GM23248 (cell line): Measurements from ENCODE around the gene OLFM1. TPM values are rescaled to one million over a fixed set of nuclear protein-coding genes. Genes with fewer than 3 reads are reported as not detected.

ENCODE experiments used
- DNase-seq: peaks from one replicate; pipeline ENCODE4 v3.0.0-alpha.2; 2015
- H2AFZ ChIP-seq: fragments of 200-600 bp; sonication (generic); 2 replicates; pipeline ENCODE4 v1.6.1; 2016; ENCODE audit warnings: antibody characterized with exemption
- H3F3A ChIP-seq: fragments of 200-600 bp; sonication (generic); 2 replicates; pipeline ENCODE4 v1.6.1; 2016; ENCODE audit warnings: mild to moderate bottlenecking, antibody characterized with exemption, mixed run types; ENCODE audit not compliant: insufficient read depth
- H3K27ac ChIP-seq: fragments of 200-600 bp; sonication (generic); 2 replicates; pipeline ENCODE4 v1.5.1; 2016; ENCODE audit warnings: mild to moderate bottlenecking
- H3K27me3 ChIP-seq: fragments of 200-600 bp; sonication (generic); replicated peaks from 2 replicates; pipeline ENCODE4 v1.6.1; 2016; ENCODE audit warnings: mild to moderate bottlenecking; ENCODE audit not compliant: insufficient read depth
- H3K36me3 ChIP-seq: fragments of 200-600 bp; sonication (generic); 2 replicates; pipeline ENCODE4 v1.6.1; 2016; ENCODE audit warnings: low read depth, mild to moderate bottlenecking
- H3K4me1 ChIP-seq: fragments of 200-600 bp; sonication (generic); 2 replicates; pipeline ENCODE4 v1.6.1; 2016; ENCODE audit warnings: mild to moderate bottlenecking; ENCODE audit not compliant: insufficient read depth
- H3K4me2 ChIP-seq: fragments of 200-600 bp; sonication (generic); one replicate; pipeline ENCODE4 v1.6.1; 2016; ENCODE audit warnings: mild to moderate bottlenecking; ENCODE audit not compliant: unreplicated experiment
- H3K4me3 ChIP-seq: fragments of 200-600 bp; sonication (generic); 2 replicates; pipeline ENCODE4 v1.5.1; 2016; ENCODE audit warnings: mild to moderate bottlenecking
- H3K79me2 ChIP-seq: fragments of 200-600 bp; sonication (generic); 2 replicates; pipeline ENCODE4 v1.6.1; 2016; ENCODE audit warnings: mild to moderate bottlenecking; ENCODE audit not compliant: insufficient read depth
- H3K9ac ChIP-seq: fragments of 200-600 bp; sonication (generic); 2 replicates; pipeline ENCODE4 v1.6.1; 2016; ENCODE audit warnings: mild to moderate bottlenecking
- H3K9me2 ChIP-seq: fragments of 200-600 bp; sonication (generic); 2 replicates; pipeline ENCODE4 v1.6.1; 2016; ENCODE audit warnings: mixed run types, mild to moderate bottlenecking, moderate library complexity; ENCODE audit not compliant: insufficient read depth
- H3K9me3 ChIP-seq: fragments of 200-600 bp; sonication (generic); one replicate; pipeline ENCODE4 v1.6.1; 2017; ENCODE audit warnings: low read depth
- H4K20me1 ChIP-seq: fragments of 200-600 bp; sonication (generic); 2 replicates; pipeline ENCODE4 v1.6.0; 2016; ENCODE audit not compliant: insufficient read depth
- EZH2 ChIP-seq: fragments of 200-600 bp; sonication (generic); IDR thresholded peaks from 2 replicates; pipeline ENCODE4 v1.6.1; 2018; ENCODE audit warnings: antibody characterized with exemption, mild to moderate bottlenecking; ENCODE audit not compliant: insufficient read depth, poor library complexity, severe bottlenecking
- EZH2phosphoT487 ChIP-seq: fragments of 200-600 bp; sonication (generic); IDR thresholded peaks from 2 replicates; pipeline ENCODE4 v1.6.1; 2018; ENCODE audit warnings: antibody characterized with exemption, moderate library complexity, mild to moderate bottlenecking, low read depth; ENCODE audit not compliant: insufficient read depth
- WGBS, 2 experiments: methylation state at CpG; one replicate each; pipeline ENCODE4 v1.1.6; 2015 to 2017; ENCODE audit warnings: low lambda C conversion rate in 2 of 2, low coverage in 1 of 2; ENCODE audit errors: missing lambda C conversion rate in 2 of 2; 5-methylcytosine and 5-hydroxymethylcytosine counted together
- in situ Hi-C: fragments of 300-500 bp; cut with MboI; formaldehyde crosslinking; loops from 2 replicates; pipeline ENCODE4 v1.15.0; 2020
- polyA plus RNA-seq: library from polyadenylated mRNA; unstranded; fragments of >200 nt; fragmentation: Nextera tagmentation; extraction: Ambion mirVana; gene quantifications from 2 replicates; pipeline ENCODE4 v1.2.1, GENCODE V29; 2016
- total RNA-seq: library from RNA; depleted of rRNA; stranded (reverse); fragments of >200 nt; shearing (Covaris generic); gene quantifications from 2 replicates; pipeline ENCODE4 v1.2.3, GENCODE V29; 2014

OLFM1 gene
- total and polyA plus RNA-seq, 2 experiments from 2014 or later: 17.0 to 31.4 TPM

GRCh38 chr9:135117281-135117680 lies 29.8 kb downstream of the OLFM1 start:
- WGBS, 2 experiments: 74 to 84% methylated on average over 12 of the region's 12 CpGs
- no peaks in the 10 kb centered on the region for H3K4me1 ChIP-seq
- H3F3A ChIP-seq: no peaks in the 10 kb centered on the region
- H3K9me2 ChIP-seq: no peaks in the 10 kb centered on the region
- H3K79me2 ChIP-seq: no peaks in the 10 kb centered on the region
- H3K27me3 ChIP-seq: no peaks in the 10 kb centered on the region
- DNase-seq: no peak
- H3K4me2 ChIP-seq: no peak overlapping the region
- H3K9ac ChIP-seq: no peak overlapping the region
- in situ Hi-C loops: no loop called here
- no peaks in the 10 kb centered on the region for H4K20me1 ChIP-seq
- no peak overlapping the region for H3K27ac ChIP-seq
- no peaks in the 10 kb centered on the region for H3K36me3 ChIP-seq
- H2AFZ ChIP-seq: no peak overlapping the region
- no peak overlapping the region for H3K4me3 ChIP-seq
- no peaks in the 10 kb centered on the region for H3K9me3 ChIP-seq
- no peak for TF ChIP-seq EZH2
- no peak for TF ChIP-seq EZH2phosphoT487

- H3K9me3 ChIP-seq: no peaks in the 10 kb centered on the region
- H4K20me1 ChIP-seq: no peaks in the 10 kb centered on the region
- H3K4me1 ChIP-seq: no peaks in the 10 kb centered on the region
- H3K27me3 ChIP-seq: no peaks in the 10 kb centered on the region
- H3K27ac ChIP-seq: no peak overlapping the region
- H3K9me2 ChIP-seq: no peaks in the 10 kb centered on the region
- no peak overlapping the region for H3K4me3 ChIP-seq
- H3K4me2 ChIP-seq: no peak overlapping the region
- in situ Hi-C loops: no loop called here
- H3K9ac ChIP-seq: no peak overlapping the region
- no peak for DNase-seq
- no peaks in the 10 kb centered on the region for H3F3A ChIP-seq
- 94 to 98% methylated on average over 30 of the region's 30 CpGs for WGBS, 2 experiments
- no peak overlapping the region for H2AFZ ChIP-seq
- no peaks in the 10 kb centered on the region for H3K79me2 ChIP-seq
- no peak for TF ChIP-seq EZH2phosphoT487
- TF ChIP-seq EZH2: no peak
- no peaks in the 10 kb centered on the region for H3K36me3 ChIP-seq
Observed at GRCh38 chr9:135119496-135120064, 32.1 kb downstream of the OLFM1 start.

GRCh38 chr9:135120249-135120648 lies 32.8 kb downstream of the OLFM1 start:
- Histone ChIP-seq H2AFZ (no peak overlapping the region), H3K4me3 (no peak overlapping the region)

GRCh38 chr9:135122316-135122715 lies 34.8 kb downstream of the OLFM1 start:
- no peaks in the 10 kb centered on the region for H3K9me3 ChIP-seq

More at GRCh38 chr9:135120249-135120648, 32.8 kb downstream of the OLFM1 start:
- no peak overlapping the region for H3K4me2 ChIP-seq
- no peaks in the 10 kb centered on the region for H3K9me2 ChIP-seq
- no peaks in the 10 kb centered on the region for H3K79me2 ChIP-seq
- H4K20me1 ChIP-seq: no peaks in the 10 kb centered on the region
- TF ChIP-seq EZH2phosphoT487 (no peak), EZH2 (no peak)
- no peak for DNase-seq
- H3F3A ChIP-seq: no peaks in the 10 kb centered on the region
- in situ Hi-C loops: no loop called here
- H3K36me3 ChIP-seq: no peaks in the 10 kb centered on the region
- 93 to 97% methylated on average over 22 to 23 of the region's 23 CpGs for WGBS, 2 experiments
- no peak overlapping the region for H3K27ac ChIP-seq
- no peaks in the 10 kb centered on the region for H3K4me1 ChIP-seq
- no peaks in the 10 kb centered on the region for H3K27me3 ChIP-seq
- H3K9ac ChIP-seq: no peak overlapping the region
- no peaks in the 10 kb centered on the region for H3K9me3 ChIP-seq

More at GRCh38 chr9:135122316-135122715, 34.8 kb downstream of the OLFM1 start:
- Histone ChIP-seq H3K27ac (no peak overlapping the region), H3K36me3 (no peaks in the 10 kb centered on the region), H3F3A (no peaks in the 10 kb centered on the region), H2AFZ (no peak overlapping the region), H3K4me1 (no peaks in the 10 kb centered on the region), H3K4me2 (no peak overlapping the region), H3K27me3 (no peaks in the 10 kb centered on the region), H4K20me1 (no peaks in the 10 kb centered on the region), H3K9ac (no peak overlapping the region), H3K79me2 (no peaks in the 10 kb centered on the region), H3K9me2 (no peaks in the 10 kb centered on the region), H3K4me3 (no peak overlapping the region)
- TF ChIP-seq EZH2phosphoT487: no peak
- TF ChIP-seq EZH2: no peak
- in situ Hi-C loops: no loop called here
- 68 to 84% methylated on average over 10 to 12 of the region's 12 CpGs for WGBS, 2 experiments
- DNase-seq: no peak
